IMR-90 (cell line): ENCODE data around the gene KDM8. TPM values are rescaled to one million over a fixed set of nuclear protein-coding genes. Genes with fewer than 3 reads are reported as not detected.

Experiments
- ATAC-seq: fragments of 200-7000 bp; cut with Tn5 transposase; 2 replicates; pipeline ENCODE4 v1.9.1; 2020; ENCODE audit warnings: low read depth, mild to moderate bottlenecking, moderate library complexity
- BruUV-seq: library from RNA; stranded (reverse); fragments of 400-500 nt; replicated peaks from 2 replicates; lab custom pipeline; 2021; lab: Mats Ljungman, UMichigan
- CTCF ChIA-PET: fragments of 300-600 bp; formaldehyde crosslinking; extraction: SDS; loops from one replicate; lab custom pipeline; 2021; ENCODE audit warnings: antibody characterized with exemption; lab: Yijun Ruan, JAX
- POLR2A ChIA-PET: fragments of 300-600 bp; sonication (Branson Sonifier 250); formaldehyde crosslinking; loops from one replicate; lab custom pipeline; 2022; ENCODE audit warnings: antibody characterized with exemption; ENCODE audit not compliant: unreplicated experiment; lab: Charles Lee
- DNase-seq: peaks from one replicate; pipeline ENCODE4 v3.0.0; 2013
- H2AFZ ChIP-seq: replicated peaks from 2 replicates; pipeline ENCODE3; 2013; ENCODE audit warnings: low read length, mild to moderate bottlenecking; ENCODE audit not compliant: poor library complexity
- H2AK5ac ChIP-seq: 2 replicates; pipeline ENCODE4 v1.6.1; 2013; ENCODE audit warnings: low read depth, low read length, inconsistent platforms
- H2AK9ac ChIP-seq: replicated peaks from 2 replicates; pipeline ENCODE3; 2013; ENCODE audit warnings: mild to moderate bottlenecking, low read depth, low read length, moderate library complexity; ENCODE audit not compliant: poor library complexity
- H2BK120ac ChIP-seq: 2 replicates; pipeline ENCODE4 v1.6.1; 2013; ENCODE audit warnings: low read depth, low read length, inconsistent platforms
- H2BK15ac ChIP-seq: 3 replicates; pipeline ENCODE4 v1.6.1; 2013; ENCODE audit warnings: low read depth, low read length, inconsistent platforms
- H2BK20ac ChIP-seq: 2 replicates; pipeline ENCODE4 v1.6.1; 2013; ENCODE audit warnings: low read depth, mild to moderate bottlenecking, inconsistent platforms, low read length, moderate library complexity
- H2BK5ac ChIP-seq: 2 replicates; pipeline ENCODE4 v1.6.1; 2013; ENCODE audit warnings: mild to moderate bottlenecking, low read depth, low read length, inconsistent platforms; ENCODE audit not compliant: poor library complexity, severe bottlenecking
- H3K14ac ChIP-seq: replicated peaks from 2 replicates; pipeline ENCODE4 v1.6.1; 2013; ENCODE audit warnings: low read depth, low read length, inconsistent platforms
- H3K18ac ChIP-seq: 2 replicates; pipeline ENCODE4 v1.6.1; 2013; ENCODE audit warnings: low read depth, low read length, control low read depth
- H3K23ac ChIP-seq: 2 replicates; pipeline ENCODE4 v1.6.1; 2013; ENCODE audit warnings: low read depth, low read length, inconsistent platforms
- H3K27ac ChIP-seq: 2 replicates; pipeline ENCODE4 v1.5.1; 2013; ENCODE audit warnings: mild to moderate bottlenecking, control low read depth, low read length; ENCODE audit not compliant: insufficient read depth
- H3K27me3 ChIP-seq: 2 replicates; pipeline ENCODE4 v1.6.1; 2013; ENCODE audit warnings: low read length; ENCODE audit not compliant: control insufficient read depth, insufficient read depth
- H3K36me3 ChIP-seq: 2 replicates; pipeline ENCODE4 v1.6.1; 2013; ENCODE audit warnings: low read length, mixed read lengths; ENCODE audit not compliant: control insufficient read depth, insufficient read depth
- H3K4ac ChIP-seq: 2 replicates; pipeline ENCODE4 v1.6.1; 2013; ENCODE audit warnings: low read depth, low read length, inconsistent platforms
- H3K4me1 ChIP-seq: 2 replicates; pipeline ENCODE4 v1.6.1; 2013; ENCODE audit warnings: low read length, mixed read lengths; ENCODE audit not compliant: control insufficient read depth, insufficient read depth
- H3K4me2 ChIP-seq: 2 replicates; pipeline ENCODE4 v1.6.1; 2013; ENCODE audit warnings: low read depth, mild to moderate bottlenecking, control low read depth, low read length, moderate library complexity
- H3K4me3 ChIP-seq: 2 replicates; pipeline ENCODE4 v1.5.1; 2013; ENCODE audit warnings: low read depth, mild to moderate bottlenecking, control low read depth, low read length, moderate library complexity; ENCODE audit not compliant: insufficient read depth
- H3K56ac ChIP-seq: 2 replicates; pipeline ENCODE4 v1.6.1; 2013; ENCODE audit warnings: low read length, inconsistent platforms; ENCODE audit not compliant: insufficient read depth; ENCODE audit errors: extremely low read depth
- H3K79me1 ChIP-seq, 2 experiments: 2 replicates each; pipeline ENCODE4 v1.6.1; 2013; ENCODE audit warnings: low read length in 2 of 2, inconsistent platforms in 1 of 2, low read depth in 1 of 2
- H3K9ac ChIP-seq: 2 replicates; pipeline ENCODE4 v1.6.1; 2013; ENCODE audit warnings: low read depth, low read length, control low read depth
- H3K9me1 ChIP-seq: 2 replicates; pipeline ENCODE4 v1.6.1; 2013; ENCODE audit warnings: low read length, inconsistent platforms; ENCODE audit not compliant: insufficient read depth
- H3K9me3 ChIP-seq: 2 replicates; pipeline ENCODE4 v1.6.1; 2013; ENCODE audit warnings: low read length; ENCODE audit not compliant: control insufficient read depth, insufficient read depth
- H4K20me1 ChIP-seq: 2 replicates; pipeline ENCODE4 v1.6.1; 2013; ENCODE audit warnings: low read length, inconsistent platforms; ENCODE audit not compliant: insufficient read depth
- H4K5ac ChIP-seq: 2 replicates; pipeline ENCODE4 v1.6.1; 2013; ENCODE audit warnings: mild to moderate bottlenecking, low read depth, low read length, control low read depth
- H4K8ac ChIP-seq, 2 experiments: 2 replicates each; pipeline ENCODE4 v1.6.1; 2013; ENCODE audit warnings: low read depth in 2 of 2, low read length in 2 of 2, control low read depth in 1 of 2, inconsistent platforms in 1 of 2
- H4K91ac ChIP-seq: 2 replicates; pipeline ENCODE4 v1.6.1; 2013; ENCODE audit warnings: low read depth, low read length, inconsistent platforms; ENCODE audit not compliant: insufficient read depth
- BHLHE40 ChIP-seq: fragments of 150-350 bp; IDR thresholded peaks from 2 replicates; pipeline ENCODE4 v1.6.1; 2016; ENCODE audit warnings: mild to moderate bottlenecking, low read depth, low read length
- CEBPB ChIP-seq: IDR thresholded peaks from 2 replicates; pipeline ENCODE4 v1.6.1; 2012; ENCODE audit warnings: low read depth, low read length, improper control_type of control experiment
- CHD1 ChIP-seq: IDR thresholded peaks from 2 replicates; pipeline ENCODE4 v1.6.1; 2012; ENCODE audit warnings: low read depth, low read length, improper control_type of control experiment
- MAFK ChIP-seq: IDR thresholded peaks from 2 replicates; pipeline ENCODE4 v1.6.1; 2012; ENCODE audit warnings: low read depth, low read length, improper control_type of control experiment
- MAZ ChIP-seq: IDR thresholded peaks from 2 replicates; pipeline ENCODE4 v1.6.1; 2012; ENCODE audit warnings: low read depth, mild to moderate bottlenecking, low read length, improper control_type of control experiment, moderate library complexity, borderline replicate concordance
- NFE2L2 ChIP-seq: fragments of 150-350 bp; IDR thresholded peaks from 2 replicates; pipeline ENCODE4 v1.6.1; 2016; ENCODE audit warnings: low read depth, mild to moderate bottlenecking, low read length
- POLR2A ChIP-seq: IDR thresholded peaks from 2 replicates; pipeline ENCODE4 v1.6.1; 2012; ENCODE audit warnings: mild to moderate bottlenecking, low read depth, low read length
- RAD21 ChIP-seq: IDR thresholded peaks from 2 replicates; pipeline ENCODE4 v1.6.1; 2012; ENCODE audit warnings: low read length, improper control_type of control experiment
- RFX5 ChIP-seq: IDR thresholded peaks from 2 replicates; pipeline ENCODE4 v1.8.0; 2012; ENCODE audit warnings: low read depth, mild to moderate bottlenecking, low read length, moderate library complexity
- SMC3 ChIP-seq: fragments of 150-350 bp; IDR thresholded peaks from 2 replicates; pipeline ENCODE4 v1.6.1; 2016; ENCODE audit warnings: low read depth, mild to moderate bottlenecking, antibody characterized with exemption, low read length, moderate library complexity
- WGBS, 2 experiments: methylation state at CpG; one replicate each; pipeline versions ENCODE4 v1.1.5 to v1.1.7; 2013; ENCODE audit warnings: missing lambda C conversion rate in 2 of 2; ENCODE audit not compliant: insufficient read length in 1 of 2; ENCODE audit errors: extremely low coverage in 2 of 2; 5-methylcytosine and 5-hydroxymethylcytosine counted together
- dilution Hi-C: fragments of 300-500 bp; cut with HindIII; formaldehyde crosslinking; loops from one replicate; pipeline ENCODE4 v1.14.3; 2018; ENCODE audit warnings: low sequenced_read_pairs; ENCODE audit not compliant: unreplicated experiment
- in situ Hi-C: fragments of 300-500 bp; cut with MboI; formaldehyde crosslinking; loops from 3 replicates; pipeline ENCODE4 v1.14.3; 2019; ENCODE audit warnings: low sequenced_read_pairs, inconsistent platforms, mixed read lengths
- intact Hi-C: fragments of 100-400 bp; cut with micrococcal nuclease; formaldehyde crosslinking; loops from 2 replicates; pipeline ENCODE4 v1.10.0; 2022
- polyA plus RNA-seq, 3 experiments: library from polyadenylated mRNA; depleted of rRNA; stranded (reverse); fragments of >200 nt; gene quantifications; 2 replicates each; pipeline ENCODE4 v1.2.3, GENCODE V29; 2012; ENCODE audit warnings: low replicate concordance in 1 of 3
- total RNA-seq: library from RNA; depleted of rRNA; stranded (reverse); fragments of >200 nt; gene quantifications from 2 replicates; pipeline ENCODE4 v1.2.3, GENCODE V29; 2012

Gene KDM8
- total and polyA plus RNA-seq, 2 of the 4 experiments (the other 2 are of a cell fraction): 3.2 to 3.8 TPM

DNA sequence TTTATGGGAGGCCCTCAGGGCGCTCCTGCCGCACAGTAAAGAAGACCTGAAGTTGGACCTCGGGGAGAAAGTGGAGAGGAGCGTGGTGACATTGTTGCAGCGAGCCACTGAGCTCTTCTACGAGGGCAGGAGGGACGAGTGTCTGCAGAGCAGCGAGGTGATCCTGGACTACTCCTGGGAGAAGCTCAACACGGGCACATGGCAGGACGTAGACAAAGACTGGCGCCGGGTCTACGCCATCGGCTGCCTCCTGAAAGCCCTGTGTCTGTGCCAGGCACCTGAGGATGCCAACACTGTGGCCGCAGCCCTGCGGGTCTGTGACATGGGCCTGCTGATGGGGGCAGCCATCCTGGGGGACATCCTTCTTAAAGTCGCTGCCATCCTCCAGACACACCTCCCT, 6.8 kb downstream of the KDM8 start:
- Histone ChIP-seq H3K56ac (no peak overlapping the region), H3K36me3 (peaks cover 12% of the 10 kb centered on the region), H4K8ac (no peak overlapping the region), H3K23ac (no peak overlapping the region), H4K20me1 (no peaks in the 10 kb centered on the region), H3K18ac (no peak overlapping the region), H3K4me3 (no peak overlapping the region), H3K9ac (no peak overlapping the region), H3K27me3 (no peaks in the 10 kb centered on the region), H3K9me1 (peaks cover 3% of the 10 kb centered on the region; the same call in 1 of the 2 replicates), H3K4me2 (no peak overlapping the region), H3K4ac (no peak overlapping the region), H3K79me1 (peaks cover 2 to 9% of the 10 kb centered on the region in 2 experiments; a peak in 2 of 4 replicates), H3K9me3 (no peaks in the 10 kb centered on the region), H4K91ac (no peak overlapping the region), H2BK20ac (no peak overlapping the region), H4K5ac (no peak overlapping the region), H2AK9ac (no peak overlapping the region), H2BK5ac (no peak overlapping the region), H2BK15ac (no peak overlapping the region), H2AK5ac (no peak overlapping the region), H3K27ac (no peak overlapping the region), H3K14ac (no peak overlapping the region), H2AFZ (no peak overlapping the region), H3K4me1 (no peaks in the 10 kb centered on the region), H2BK120ac (no peak overlapping the region)
- WGBS, 2 experiments: 95% methylated on average over 14 of the region's 17 CpGs; no CpG with 5 or more reads in 1 of the 2 experiments
- in situ Hi-C loops: no loop called here
- dilution Hi-C loops: no loop called here
- TF ChIP-seq BHLHE40 (no peak), NFE2L2 (no peak), CEBPB (no peak), MAZ (no peak), SMC3 (no peak), CHD1 (no peak), RFX5 (no peak), POLR2A (no peak), RAD21 (no peak), MAFK (no peak)
- no TSS peak for BruUV-seq
- ATAC-seq: no peak
- DNase-seq: no peak
- ChIA-PET CTCF (interaction anchor here (0.6 kb wide), 1 partner anchor 106 kb away, joined by 3 read pairs; no protein-coding TSS in a partner anchor), POLR2A (no interaction called here)
- intact Hi-C loops: no loop called here
